Ascending aorta (tissue), 2 donors: ENCODE data around the gene ERRFI1. TPM values are rescaled to one million over a fixed set of nuclear protein-coding genes. Genes with fewer than 3 reads are reported as not detected.
"Not testable (repeated sequence)": the region's sequence is repeated elsewhere in the genome, so short reads cannot be mapped to it uniquely, and the experiment has no call there.

Experiments used
- DNase-seq, 2 donors: peaks; one replicate each; pipeline ENCODE4 v3.0.0-alpha.2; 2019; ENCODE audit warnings: low spot score in 2 of 2
- H3K27ac ChIP-seq, 2 donors: fragments of 200-600 bp; sonication (generic); one replicate each; pipeline ENCODE4 v1.5.1; 2016 to 2017; ENCODE audit warnings: mild to moderate bottlenecking in 1 of 2
- H3K27me3 ChIP-seq: fragments of 200-600 bp; sonication (generic); one replicate; pipeline ENCODE4 v1.5.1; 2017
- H3K36me3 ChIP-seq, 2 donors: fragments of 200-600 bp; sonication (generic); one replicate each; pipeline ENCODE4 v1.5.1; 2016
- H3K4me1 ChIP-seq, 2 donors: fragments of 200-600 bp; sonication (generic); one replicate each; pipeline ENCODE4 v1.5.1; 2016 to 2017; ENCODE audit warnings: mild to moderate bottlenecking in 1 of 2
- H3K4me3 ChIP-seq, 2 donors: fragments of 200-600 bp; sonication (generic); one replicate each; pipeline ENCODE4 v1.5.1; 2016 to 2017; ENCODE audit warnings: mild to moderate bottlenecking in 1 of 2
- H3K9me3 ChIP-seq, 2 donors: fragments of 200-600 bp; sonication (generic); one replicate each; pipeline ENCODE4 v1.5.1; 2016
- CTCF ChIP-seq, 3 experiments: fragments of 200-600 bp in 2 of 3; fragments of 450-650 bp in 1 of 3; sonication (generic) in 2 of 3; IDR thresholded peaks; one replicate each; pipeline ENCODE4 v1.5.1; 2016 to 2019; ENCODE audit warnings: antibody characterized with exemption in 3 of 3, mild to moderate bottlenecking in 1 of 3, moderate library complexity in 1 of 3
- intact Hi-C: fragments of 100-400 bp; cut with DNase I; formaldehyde crosslinking; loops from one replicate; pipeline ENCODE4 v1.15.1; 2023
- total RNA-seq: library from RNA; depleted of rRNA; stranded (reverse); fragments of >200 nt; gene quantifications from one replicate; pipeline ENCODE4 v1.1.0, GENCODE V29; 2016

Gene ERRFI1
- total RNA-seq, 1 donor from 2014 or later = 59.7 TPM

GRCh38 chr1:8059161-8059622, 33.1 kb upstream of the ERRFI1 start:
- Histone ChIP-seq H3K27ac (peak overlapping the region; percentile 78 to 89), H3K27me3 (no peaks in the 10 kb centered on the region), H3K36me3 (no peaks in the 10 kb centered on the region), H3K4me1 (peaks cover 0 to 35% of the 10 kb centered on the region in 2 donors), H3K4me3 (no peak overlapping the region), H3K9me3 (no peaks in the 10 kb centered on the region)
- DNase-seq = peak in 1 of 2 donors; percentile 73
- intact Hi-C loops = no loop called here
- no peak for TF ChIP-seq CTCF (IDR thresholded peaks at IDR 0.05)

- peaks cover 0 to 37% of the 10 kb centered on the region in 2 donors for H3K4me1 ChIP-seq
- intact Hi-C loops = not testable (repeated sequence)
Observed at GRCh38 chr1:8057779-8058178, 31.7 kb upstream of the ERRFI1 start.

GRCh38 chr1:8055973-8056372, 29.9 kb upstream of the ERRFI1 start:
- Histone ChIP-seq H3K27me3 (no peaks in the 10 kb centered on the region), H3K4me1 (peaks cover 0 to 29% of the 10 kb centered on the region in 2 donors), H3K27ac (no peak overlapping the region), H3K36me3 (no peaks in the 10 kb centered on the region), H3K9me3 (no peaks in the 10 kb centered on the region), H3K4me3 (no peak overlapping the region)
- intact Hi-C loops = no loop called here
- no peak for TF ChIP-seq CTCF (IDR thresholded peaks at IDR 0.05)
- DNase-seq = no peak

More at GRCh38 chr1:8057779-8058178, 31.7 kb upstream of the ERRFI1 start:
- H3K27me3 ChIP-seq, H3K27ac ChIP-seq, H3K9me3 ChIP-seq, H3K36me3 ChIP-seq, H3K4me3 ChIP-seq, DNase-seq: not testable (repeated sequence)

- Histone ChIP-seq H3K27me3 (no peaks in the 10 kb centered on the region), H3K9me3 (no peaks in the 10 kb centered on the region), H3K4me1 (peaks cover 0 to 15% of the 10 kb centered on the region in 2 donors), H3K4me3 (no peak overlapping the region), H3K27ac (peak overlapping the region; percentile 10 to 43), H3K36me3 (no peaks in the 10 kb centered on the region)
- intact Hi-C loops = no loop called here
- peak in 1 of 2 donors; percentile 67 for DNase-seq
- TF ChIP-seq CTCF (IDR thresholded peaks at IDR 0.05) = no peak
Observed at GRCh38 chr1:8053878-8054567, 27.9 kb upstream of the ERRFI1 start.

GRCh38 chr1:8051650-8052049, 25.5 kb upstream of the ERRFI1 start:
- intact Hi-C loops = no loop called here
- no peaks in the 10 kb centered on the region for H3K36me3 ChIP-seq
- H3K9me3 ChIP-seq = no peaks in the 10 kb centered on the region
- H3K4me1 ChIP-seq = peaks cover 0 to 24% of the 10 kb centered on the region in 2 donors
- no peak for TF ChIP-seq CTCF (IDR thresholded peaks at IDR 0.05)
- DNase-seq = peak in 1 of 2 donors; percentile 25
- no peak overlapping the region for H3K4me3 ChIP-seq
- H3K27me3 ChIP-seq = no peaks in the 10 kb centered on the region
- no peak overlapping the region for H3K27ac ChIP-seq

GRCh38 chr1:8049229-8049628, 23.1 kb upstream of the ERRFI1 start:
- H3K27ac ChIP-seq, H3K27me3 ChIP-seq, intact Hi-C loops, H3K36me3 ChIP-seq, H3K9me3 ChIP-seq, H3K4me3 ChIP-seq, DNase-seq: not testable (repeated sequence)
- H3K4me1 ChIP-seq = peaks cover 2 to 33% of the 10 kb centered on the region in 2 donors
